ENCODE measurements around the gene ITPRID2. TPM values are rescaled to one million over a fixed set of nuclear protein-coding genes. Genes with fewer than 3 reads are reported as not detected.

Gene ITPRID2
- total RNA-seq, 2 experiments from 2014 or later: 54.5 to 64.3 TPM

- ChIA-PET POLR2A (no interaction called here), CTCF (no interaction called here)
Measured at GRCh38 chr2:181910028-181910831, 18.7 kb downstream of the ITPRID2 start.

- ChIA-PET CTCF (interaction anchor here (0.8 kb wide), 1 partner anchor 43 kb away, joined by 3 read pairs; no protein-coding TSS in a partner anchor), POLR2A (no interaction called here)
Measured at GRCh38 chr2:181911830-181912229, 20.3 kb downstream of the ITPRID2 start.

- ChIA-PET POLR2A (no interaction called here), CTCF (no interaction called here)
Measured at GRCh38 chr2:181915102-181915501, 23.6 kb downstream of the ITPRID2 start.

- CTCF ChIA-PET: no interaction called here
- POLR2A ChIA-PET: no interaction called here
Measured at GRCh38 chr2:181916726-181917718, 25.5 kb downstream of the ITPRID2 start.

GRCh38 chr2:181918188-181918587 lies 26.7 kb downstream of the ITPRID2 start:
- ChIA-PET CTCF (no interaction called here), POLR2A (no interaction called here)

GRCh38 chr2:181923121-181923520 lies 31.6 kb downstream of the ITPRID2 start:
- POLR2A ChIA-PET: no interaction called here
- CTCF ChIA-PET: no interaction called here

- ChIA-PET POLR2A (no interaction called here), CTCF (interaction anchor here (0.6 kb wide), 1 partner anchor 745 kb away, joined by 4 read pairs; no protein-coding TSS in a partner anchor)
Measured at GRCh38 chr2:181924336-181924735, 32.8 kb downstream of the ITPRID2 start.

GRCh38 chr2:181934694-181935093 lies 43.2 kb downstream of the ITPRID2 start:
- ChIA-PET CTCF (no interaction called here), POLR2A (no interaction called here)

GRCh38 chr2:181937473-181937872 lies 45.9 kb downstream of the ITPRID2 start:
- CTCF ChIA-PET: no interaction called here
- POLR2A ChIA-PET: no interaction called here

- POLR2A ChIA-PET: no interaction called here
- CTCF ChIA-PET: no interaction called here
Measured at GRCh38 chr2:181943411-181944124, 52.0 kb downstream of the ITPRID2 start.

- ChIA-PET POLR2A (no interaction called here), CTCF (no interaction called here)
Measured at GRCh38 chr2:181944164-181944913, 52.8 kb downstream of the ITPRID2 start.

- CTCF ChIA-PET: no interaction called here
Measured at GRCh38 chr2:181944914-181945291, 53.4 kb downstream of the ITPRID2 start.

GRCh38 chr2:181946444-181947127 lies 55.1 kb downstream of the ITPRID2 start:
- ChIA-PET CTCF (no interaction called here), POLR2A (interaction anchor here (0.6 kb wide), 1 partner anchor 462 kb away, joined by 4 read pairs; no protein-coding TSS in a partner anchor)

More at GRCh38 chr2:181944914-181945291, 53.4 kb downstream of the ITPRID2 start:
- POLR2A ChIA-PET: no interaction called here

- CTCF ChIA-PET: no interaction called here
Measured at GRCh38 chr2:181947273-181947672, 55.7 kb downstream of the ITPRID2 start.

GRCh38 chr2:181948227-181948626 lies 56.7 kb downstream of the ITPRID2 start:
- CTCF ChIA-PET: interaction anchor here (0.6 kb wide), 1 partner anchor 302 kb away, joined by 3 read pairs; no protein-coding TSS in a partner anchor

More at GRCh38 chr2:181947273-181947672, 55.7 kb downstream of the ITPRID2 start:
- POLR2A ChIA-PET: interaction anchor here (0.6 kb wide), 1 partner anchor 461 kb away, joined by 4 read pairs; no protein-coding TSS in a partner anchor

GRCh38 chr2:181949047-181949446 lies 57.5 kb downstream of the ITPRID2 start:
- POLR2A ChIA-PET: no interaction called here
- CTCF ChIA-PET: no interaction called here

More at GRCh38 chr2:181948227-181948626, 56.7 kb downstream of the ITPRID2 start:
- POLR2A ChIA-PET: no interaction called here

GRCh38 chr2:181952404-181953226 lies 61.1 kb downstream of the ITPRID2 start:
- CTCF ChIA-PET: interaction anchor here (1.6 kb wide), 1 partner anchor 212 kb away, joined by 6 read pairs; no protein-coding TSS in a partner anchor
- POLR2A ChIA-PET: no interaction called here

All from activated CD8-positive, alpha-beta memory T cell treated with anti-CD3 and anti-CD28 coated beads for 36 hours (primary cell).